ENCODE measurements around the gene SLCO2A1.

DNA sequence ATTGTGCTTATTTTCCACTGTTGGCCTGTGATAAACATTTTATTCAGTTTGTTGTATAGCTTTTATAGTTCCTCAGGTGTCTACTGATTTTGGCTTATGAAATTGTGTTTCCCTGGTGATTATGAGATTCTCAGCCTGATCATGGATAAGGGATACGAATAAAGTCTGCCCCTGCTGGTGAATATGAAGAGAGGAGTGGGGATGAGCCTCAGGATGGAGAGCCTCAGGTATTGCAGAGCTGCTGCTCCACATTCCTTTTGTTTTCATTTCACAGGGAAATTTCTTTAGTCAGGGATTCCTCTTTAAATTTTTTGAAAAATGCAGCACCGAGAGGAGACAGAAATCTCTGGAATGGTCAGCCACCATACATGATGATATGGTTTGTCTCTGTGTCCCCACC, 119.3 kb downstream of the SLCO2A1 start:
- TF ChIP-seq CTCF (IDR thresholded peaks at IDR 0.05 in 4 of 5, conservative IDR thresholded peaks at IDR 0.05 in 1 of 5) (no peak), POLR2A (IDR thresholded peaks at IDR 0.05) (no peak)
